NOMO-1 treated with dmso at 0.1 percent for 144 hours (cell line): ENCODE measurements around the gene MEGF6.

ENCODE experiments used
- DNase-seq: peaks from one replicate; lab custom pipeline; 2025; ENCODE audit not compliant: unreplicated experiment; lab: John Stamatoyannopoulos, UW

Gene MEGF6

DNA sequence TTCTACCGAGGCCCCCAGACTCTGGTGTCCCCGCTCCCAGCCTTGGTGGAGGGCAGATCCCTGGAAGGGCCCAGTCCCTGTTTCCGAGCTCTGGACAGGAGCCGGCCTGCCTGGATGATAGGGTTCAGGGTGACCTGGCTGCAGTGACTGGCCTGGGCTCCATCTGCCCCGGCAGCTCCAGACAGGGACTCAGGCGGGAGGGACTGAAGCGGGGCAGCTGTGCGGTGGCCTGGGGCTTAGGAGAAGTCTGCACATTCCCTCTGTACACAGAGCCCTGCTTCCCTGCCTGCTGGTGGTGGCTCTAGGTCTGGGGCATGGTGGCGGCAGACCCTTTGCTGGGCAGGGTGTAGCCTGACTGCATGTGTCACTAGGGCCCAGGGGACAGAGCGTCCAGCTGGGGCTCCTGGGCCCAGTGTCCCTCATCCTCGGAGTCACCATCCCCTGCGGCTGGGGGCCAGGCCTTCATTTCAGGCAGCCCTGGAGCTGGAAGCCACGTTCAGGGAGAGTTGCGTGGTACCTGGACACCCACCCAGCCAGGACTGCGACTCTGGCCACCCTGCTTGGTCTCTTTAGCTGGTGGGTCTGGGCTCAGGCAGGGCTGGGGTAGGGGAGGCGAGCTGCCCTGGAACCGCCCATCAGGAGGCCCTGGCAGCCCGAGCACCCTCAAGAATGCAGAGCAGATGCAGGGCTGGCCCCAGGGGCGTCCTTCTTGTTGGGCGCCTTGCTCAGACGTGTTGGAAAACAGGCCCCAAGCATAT lies 147.2 kb downstream of the MEGF6 start:
- no peak for DNase-seq

DNA sequence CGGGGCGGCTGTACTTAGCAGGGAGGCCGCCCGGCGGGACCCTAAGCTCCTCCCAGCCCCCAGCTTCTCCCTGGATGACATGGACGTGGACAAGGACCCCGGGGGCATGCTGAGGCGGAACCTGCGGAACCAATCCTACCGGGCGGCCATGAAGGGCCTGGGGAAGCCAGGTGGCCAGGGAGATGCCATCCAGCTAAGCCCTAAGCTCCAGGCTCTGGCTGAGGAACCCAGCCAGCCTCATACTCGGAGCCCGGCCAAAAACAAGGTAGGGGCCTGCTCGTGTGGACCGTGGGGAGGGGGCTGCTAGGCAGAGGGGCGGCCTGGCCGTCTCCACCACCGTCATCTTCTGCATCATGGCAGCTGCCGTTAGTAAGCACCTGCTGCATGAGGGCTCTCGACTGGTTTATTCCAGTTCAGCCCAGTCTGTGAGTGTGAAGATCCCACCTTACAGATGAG lies 147.9 kb downstream of the MEGF6 start:
- DNase-seq, result no peak

DNA sequence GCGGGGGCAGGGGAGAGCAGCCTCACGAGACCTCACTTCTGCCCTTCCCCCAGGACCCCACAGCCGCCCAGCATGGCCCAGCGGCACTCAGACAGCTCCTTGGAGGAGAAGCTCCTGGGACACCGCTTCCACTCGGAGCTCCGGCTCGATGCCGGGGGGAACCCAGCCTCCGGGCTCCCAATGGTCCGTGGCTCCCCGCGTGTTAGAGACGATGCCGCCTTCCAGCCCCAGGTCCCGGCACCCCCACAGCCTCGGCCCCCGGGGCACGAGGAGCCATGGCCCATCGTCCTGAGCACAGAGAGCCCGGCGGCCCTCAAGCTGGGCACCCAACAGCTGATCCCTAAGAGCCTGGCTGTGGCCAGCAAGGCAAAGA lies 148.3 kb downstream of the MEGF6 start:
- no peak for DNase-seq

DNA sequence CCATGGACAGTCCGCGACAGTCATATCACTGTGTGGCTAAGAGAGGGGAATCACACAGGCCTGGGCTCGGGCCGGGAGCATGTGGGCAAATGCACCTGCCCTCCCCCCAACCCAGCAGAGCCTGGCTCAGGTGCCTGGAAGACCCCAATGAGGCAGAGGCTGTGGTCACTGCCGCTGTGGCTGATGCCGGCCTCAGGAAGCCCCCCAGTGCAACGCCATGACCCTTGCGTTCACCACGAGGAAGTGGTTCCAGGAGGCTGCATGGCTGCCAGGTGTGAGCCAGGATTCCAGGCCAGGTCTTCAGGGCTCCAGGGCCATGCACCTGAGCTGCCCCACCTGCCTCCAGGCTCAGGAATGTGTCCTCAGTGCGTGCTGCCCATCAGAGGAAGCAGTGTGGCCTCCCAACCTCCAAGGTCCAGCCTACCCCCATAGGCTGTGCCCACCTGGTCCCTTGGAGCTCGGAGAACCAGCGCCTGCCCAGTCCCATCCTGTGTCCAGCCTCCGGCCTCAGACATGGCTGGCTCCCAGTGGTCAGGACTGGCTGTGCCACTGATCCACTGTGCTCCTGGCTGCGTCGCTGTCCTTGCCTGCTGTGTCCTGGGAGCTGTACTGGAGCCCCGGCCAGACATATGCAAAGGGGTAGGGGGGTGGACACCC lies 148.8 kb downstream of the MEGF6 start:
- DNase-seq, result no peak

DNA sequence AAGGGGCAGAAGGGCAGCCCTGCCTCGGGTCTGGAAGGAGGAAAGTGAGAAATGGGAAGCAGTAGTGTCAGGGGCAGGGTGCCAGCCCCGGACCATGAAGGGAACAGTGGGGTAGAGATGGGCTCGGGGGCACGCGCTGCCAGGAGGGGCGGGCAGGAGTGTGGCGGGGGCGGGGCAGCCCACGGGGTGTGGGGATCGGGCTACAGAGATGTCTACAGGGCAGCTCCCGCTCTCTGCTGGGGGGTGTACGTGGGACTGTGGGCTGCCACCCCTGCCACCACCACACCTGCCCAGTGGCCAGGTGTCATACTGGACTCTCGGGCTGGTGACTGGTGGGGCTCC lies 149.4 kb downstream of the MEGF6 start:
- no peak for DNase-seq

DNA sequence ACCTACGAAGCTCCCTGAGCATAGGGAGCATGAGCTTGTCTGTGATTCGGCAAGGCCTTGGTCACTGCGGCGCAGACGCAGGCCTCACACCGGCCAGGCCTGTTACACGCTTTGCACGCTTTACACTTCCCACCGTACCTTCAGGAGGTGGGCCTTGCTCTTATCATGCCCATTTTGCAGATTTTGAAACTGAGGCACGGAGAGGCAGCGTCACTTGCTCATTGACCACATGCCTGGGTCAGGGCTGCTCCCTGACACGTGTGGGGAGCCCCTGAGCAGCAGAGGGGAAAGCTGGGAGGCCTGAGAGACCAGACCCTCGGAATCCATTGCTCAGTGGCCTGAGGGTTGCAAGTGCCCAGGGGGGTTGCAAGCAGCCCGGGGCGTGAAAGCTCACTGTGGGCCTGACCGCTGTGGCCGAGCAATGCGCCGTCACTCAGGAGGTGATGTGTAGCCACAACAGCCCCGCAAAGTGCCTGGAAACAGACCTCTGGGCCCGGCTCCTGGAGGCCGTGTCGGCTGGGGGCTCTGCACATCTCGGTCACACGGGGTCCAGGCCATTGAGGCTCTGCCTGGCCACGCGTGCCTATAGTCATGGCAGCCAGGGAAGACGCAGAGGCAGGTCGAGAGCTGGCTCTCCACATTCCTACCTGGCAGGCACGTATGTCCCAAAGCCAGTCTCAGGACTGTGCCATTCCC lies 149.9 kb downstream of the MEGF6 start:
- DNase-seq, result no peak

DNA sequence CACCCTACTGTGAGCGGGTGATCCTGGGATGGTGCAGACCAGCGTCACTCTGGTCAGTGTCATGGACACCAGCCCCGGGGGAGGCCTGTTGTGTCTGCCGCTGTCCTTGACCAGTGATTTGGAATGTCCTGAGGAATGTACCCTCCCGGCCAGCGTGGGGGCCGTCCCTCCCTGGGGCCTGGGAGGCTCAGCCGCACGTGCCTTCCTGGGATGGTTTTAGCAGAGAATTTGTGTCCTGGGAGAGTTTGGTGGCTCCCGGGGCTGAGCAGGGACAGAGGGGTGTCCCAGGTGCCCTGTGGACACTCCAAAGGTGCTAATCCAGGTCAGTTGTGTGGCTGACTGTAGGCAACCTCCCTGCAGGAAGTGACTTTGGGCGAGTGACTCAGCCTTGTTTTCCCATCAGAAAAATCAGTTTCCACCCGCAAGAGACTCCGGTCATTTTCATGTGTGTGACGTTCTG lies 150.6 kb downstream of the MEGF6 start:
- no peak for DNase-seq

DNA sequence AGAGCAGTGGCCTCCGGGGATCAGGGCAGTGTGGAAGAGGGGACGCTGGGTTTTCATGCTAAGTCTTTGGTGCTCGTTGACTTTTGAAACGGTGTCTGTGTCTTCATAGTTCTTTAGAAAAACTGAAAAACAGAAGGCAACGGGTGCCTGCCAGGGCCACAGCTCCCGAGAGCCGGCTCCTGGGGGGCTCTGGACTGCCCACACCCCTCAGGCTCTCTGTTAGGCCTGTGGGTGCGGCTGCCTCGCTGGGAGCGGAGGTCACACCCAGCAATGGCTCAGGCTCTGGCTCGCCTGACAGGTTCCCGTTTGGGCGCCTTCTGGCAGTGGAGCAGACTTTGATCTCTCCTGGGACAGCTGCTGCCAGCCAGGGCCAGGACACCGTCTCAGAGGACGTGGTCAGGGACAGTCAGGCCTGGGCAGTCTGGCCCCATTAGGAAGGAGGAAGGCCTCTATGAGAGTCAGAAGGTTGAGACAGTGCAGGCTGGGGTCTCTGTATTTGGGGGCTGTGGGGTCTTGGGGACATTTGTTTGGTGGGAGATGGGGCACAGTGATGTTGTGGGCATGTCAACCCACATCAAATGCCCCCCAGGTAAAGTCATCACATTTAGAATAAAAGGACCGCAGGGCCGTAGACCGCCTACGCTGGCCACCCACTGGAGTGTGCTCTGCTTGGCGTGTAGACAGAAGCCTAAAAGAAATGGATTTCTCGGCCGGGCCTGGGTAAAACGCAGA lies 151.2 kb downstream of the MEGF6 start:
- DNase-seq, result no peak

DNA sequence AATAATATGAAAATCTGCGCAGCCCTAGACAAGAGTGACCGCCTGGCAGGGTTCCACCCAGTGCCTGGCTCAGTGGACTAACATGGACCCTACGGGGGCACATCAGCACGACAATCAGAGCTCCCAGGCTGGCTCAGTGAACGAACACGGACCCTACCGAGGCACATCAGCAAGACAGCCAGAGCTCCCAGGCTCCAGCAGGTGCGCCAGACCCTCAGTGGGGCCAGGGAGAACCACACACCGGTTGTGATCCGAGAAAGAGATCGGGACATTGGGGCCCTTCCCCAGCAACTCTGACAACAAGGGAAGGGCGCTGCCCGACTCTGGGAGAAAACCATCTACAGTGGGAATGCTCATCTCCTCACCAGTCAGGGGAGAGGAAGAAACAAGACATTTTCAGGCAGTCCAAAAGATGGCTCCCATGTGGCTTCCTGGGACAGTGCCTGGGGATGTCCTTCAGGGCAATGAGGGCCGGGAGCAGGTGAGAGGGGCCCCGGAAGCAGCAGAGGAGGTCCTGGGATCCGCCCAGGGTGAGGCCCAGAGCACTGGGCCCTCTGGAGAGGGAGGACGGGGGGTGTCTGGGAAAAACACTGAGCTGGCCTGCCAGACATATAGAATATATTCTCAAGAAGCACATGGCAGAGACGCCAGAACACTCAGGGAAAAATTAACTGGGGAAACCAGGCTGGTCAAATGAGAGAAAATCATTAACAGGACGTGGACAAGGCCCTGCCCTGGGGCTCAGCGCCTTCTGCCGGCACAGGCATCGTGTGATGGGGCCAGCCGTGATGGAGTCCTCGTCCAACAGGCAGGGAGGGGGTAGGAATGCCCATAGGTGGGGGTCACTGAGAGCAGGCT lies 152.0 kb downstream of the MEGF6 start:
- DNase-seq, result no peak

DNA sequence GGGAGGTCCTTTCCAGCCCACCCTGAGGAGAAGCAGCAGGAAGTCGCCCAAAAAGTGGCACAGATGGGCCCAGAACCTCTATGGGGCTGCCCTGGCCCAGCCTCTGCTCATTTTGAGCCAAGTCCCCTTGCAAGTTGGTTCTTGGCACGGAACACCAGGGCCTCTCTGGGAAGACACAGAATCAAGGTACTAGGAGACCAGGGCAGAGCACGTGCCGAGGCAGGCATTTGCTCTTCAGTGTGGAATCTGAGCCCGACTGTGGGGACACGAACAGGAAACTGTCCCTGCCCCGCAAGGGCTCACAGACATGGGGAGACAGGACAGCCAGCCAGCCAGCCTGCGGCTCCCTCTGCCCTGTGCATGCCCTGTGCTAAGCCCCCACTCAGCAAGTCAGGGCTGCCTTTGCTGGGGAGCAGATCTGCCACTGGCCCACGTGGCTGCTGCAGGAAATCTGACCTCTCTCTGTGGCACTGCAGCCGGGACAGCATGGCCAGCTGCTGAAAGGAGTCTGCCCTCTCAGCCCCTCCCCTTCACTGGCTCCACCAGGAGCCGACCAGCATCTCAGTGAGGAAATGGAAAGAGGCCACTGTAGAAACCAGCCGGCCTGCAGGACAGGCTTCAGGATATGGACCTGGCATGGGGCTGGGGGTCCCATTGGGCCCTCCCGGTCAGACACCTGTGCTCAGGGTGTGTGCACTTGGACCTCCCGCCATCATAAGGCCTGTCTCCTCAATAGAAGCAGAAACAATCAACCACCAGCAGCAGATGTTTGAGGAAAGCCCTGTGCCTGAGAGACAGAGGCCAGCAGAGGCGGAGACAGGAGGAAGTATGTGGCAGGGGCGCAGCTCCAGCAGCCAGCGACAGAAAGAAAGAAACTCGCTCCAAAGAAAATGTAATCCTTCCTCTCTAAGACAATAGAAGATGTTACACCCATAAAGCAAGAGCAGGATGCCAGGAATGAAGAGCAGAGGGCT lies 153.1 kb downstream of the MEGF6 start:
- DNase-seq, result no peak

DNA sequence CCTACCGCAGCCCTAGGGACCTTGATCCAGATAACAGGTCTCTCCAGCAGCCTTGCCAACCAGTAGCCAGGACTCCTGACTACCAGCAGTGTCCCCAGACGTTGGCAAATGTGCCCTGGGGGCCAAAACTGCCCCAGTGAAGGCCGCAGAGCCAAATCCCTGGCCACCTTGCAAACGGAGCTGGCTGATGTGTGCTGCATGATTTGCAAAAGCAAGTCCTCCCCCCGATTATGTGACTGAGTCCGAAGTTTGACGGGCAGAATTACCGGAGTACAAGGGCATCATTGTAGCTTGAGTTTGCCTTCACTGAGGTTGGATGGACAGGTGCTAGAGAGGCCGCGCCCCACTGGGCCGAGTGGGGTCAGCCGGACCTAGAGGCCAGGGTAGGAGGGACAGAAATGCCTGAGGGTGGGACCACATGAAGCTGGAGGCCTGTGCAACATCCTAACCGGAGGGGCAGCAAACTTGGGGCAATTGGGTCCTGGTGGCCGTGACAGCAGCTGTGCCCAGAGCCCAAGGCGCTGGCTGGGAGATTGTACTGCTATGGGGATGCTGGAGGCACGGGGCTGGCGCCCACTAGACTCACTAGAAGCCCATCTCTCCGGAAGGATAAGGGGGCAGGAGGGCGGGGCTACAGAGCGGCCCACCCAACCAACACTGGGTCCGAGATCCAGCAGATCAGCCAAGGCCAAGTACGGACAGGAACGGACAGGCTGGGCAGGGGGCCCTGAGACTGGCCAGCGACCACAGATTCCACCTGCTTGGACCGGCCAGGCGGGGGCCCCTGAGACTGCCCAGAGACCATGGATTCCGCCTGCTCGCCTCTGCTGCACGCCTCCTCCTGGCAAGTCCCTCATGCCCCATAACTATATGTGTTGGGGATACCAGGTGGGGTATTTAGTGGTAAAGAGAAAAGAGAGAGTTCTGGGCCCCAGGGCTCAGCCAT lies 154.1 kb downstream of the MEGF6 start:
- no peak for DNase-seq

DNA sequence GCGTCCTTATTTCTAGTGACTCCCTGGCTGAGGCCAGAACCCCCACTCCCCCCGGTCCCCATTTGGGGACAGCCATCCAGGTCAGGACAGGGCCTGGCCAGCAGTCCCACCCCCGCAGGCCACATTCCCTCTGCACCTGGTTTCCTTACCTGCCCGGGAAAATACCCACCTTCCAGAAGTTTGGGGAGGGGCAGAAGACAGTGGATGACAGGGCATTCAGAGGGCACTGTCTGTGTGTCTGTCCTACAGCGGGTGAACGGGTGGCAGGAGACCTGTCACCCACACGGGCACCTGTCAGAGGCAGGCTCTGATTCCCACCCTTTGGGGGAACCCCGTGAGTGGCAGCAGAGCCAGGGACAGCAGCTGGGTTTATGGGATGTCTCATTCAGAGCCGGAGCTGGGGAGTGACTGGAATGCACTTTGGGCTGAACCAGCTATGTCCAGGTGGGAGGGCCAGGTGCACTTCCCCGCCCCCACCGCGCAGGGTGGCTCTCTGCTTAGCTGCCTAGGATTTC lies 154.8 kb downstream of the MEGF6 start:
- DNase-seq, result no peak

DNA sequence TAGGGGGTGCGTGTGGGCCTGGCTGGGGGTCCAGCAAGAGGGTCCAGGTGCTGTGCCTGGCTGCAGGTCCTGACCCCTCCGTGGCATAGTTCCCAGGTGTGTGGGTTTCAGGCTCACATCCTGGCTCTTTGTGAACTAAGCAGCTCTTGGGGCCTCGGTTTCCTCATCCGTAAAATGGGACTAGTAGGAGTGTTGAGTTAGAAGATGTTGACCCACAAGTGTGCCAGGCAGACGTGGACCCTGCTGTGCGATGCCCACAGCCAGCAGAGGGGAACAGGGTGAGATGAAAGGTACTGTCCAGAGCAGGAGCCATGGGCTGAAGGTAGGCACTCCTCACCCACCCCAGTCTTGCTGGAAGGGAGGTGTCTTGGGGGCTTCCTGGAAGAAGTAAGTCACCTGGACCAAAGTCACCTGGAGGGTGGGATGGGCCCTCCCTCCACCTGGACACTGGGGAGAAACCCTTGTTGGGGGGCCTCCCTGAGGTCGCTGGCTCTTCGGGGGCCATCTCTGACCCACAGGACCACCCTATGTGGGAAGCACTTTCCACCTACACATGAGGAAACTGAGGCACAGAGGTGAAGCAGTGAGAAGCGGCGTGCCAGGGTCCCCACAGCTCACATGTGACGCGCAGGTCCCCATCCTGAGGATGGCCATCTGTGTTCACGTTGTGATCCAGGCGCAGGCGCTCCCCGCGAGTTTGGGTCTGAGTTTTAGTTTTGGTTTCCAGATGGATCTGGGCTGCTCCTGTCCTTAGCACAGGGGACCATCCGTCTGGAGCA lies 155.4 kb downstream of the MEGF6 start:
- no peak for DNase-seq

DNA sequence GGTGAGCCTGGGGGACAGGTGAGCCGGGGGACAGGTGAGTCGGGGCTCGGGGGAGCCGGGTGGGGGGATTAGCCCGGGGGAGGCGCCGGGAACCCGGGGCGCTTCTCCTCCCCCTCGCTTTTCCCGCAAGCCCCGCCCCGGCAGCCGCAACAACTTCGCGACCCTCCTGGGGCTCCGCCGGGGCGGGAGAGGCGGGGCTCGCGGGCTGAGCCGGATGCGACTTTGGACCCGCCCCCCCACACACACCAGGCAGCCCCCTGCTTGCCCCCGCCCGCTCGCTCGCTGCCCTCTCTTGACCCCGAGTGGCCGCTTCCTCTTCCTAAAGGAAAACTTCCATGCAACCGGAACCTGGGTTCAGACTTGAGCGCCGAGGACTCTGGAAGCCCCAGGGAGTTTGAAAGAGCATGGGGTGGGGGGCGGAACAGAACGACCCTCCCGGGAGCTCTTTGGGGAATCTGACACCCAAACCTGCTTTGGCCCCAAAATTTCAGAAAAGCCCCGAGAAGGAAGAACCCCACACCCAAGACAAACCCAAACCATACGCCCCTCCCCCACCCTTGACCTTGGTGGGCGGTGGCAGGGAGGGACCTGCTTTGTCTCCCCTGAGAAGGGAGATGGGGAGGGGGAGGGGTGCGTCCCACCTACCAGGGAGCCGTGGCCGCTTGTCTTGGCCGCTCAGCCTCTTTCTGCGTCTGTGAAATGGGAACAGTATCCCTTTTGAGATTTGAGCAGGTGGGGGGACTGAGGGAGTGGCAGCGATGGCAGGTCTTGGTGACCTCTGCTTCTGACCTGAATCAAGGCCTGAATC lies 156.3 kb downstream of the MEGF6 start:
- DNase-seq, result no peak

DNA sequence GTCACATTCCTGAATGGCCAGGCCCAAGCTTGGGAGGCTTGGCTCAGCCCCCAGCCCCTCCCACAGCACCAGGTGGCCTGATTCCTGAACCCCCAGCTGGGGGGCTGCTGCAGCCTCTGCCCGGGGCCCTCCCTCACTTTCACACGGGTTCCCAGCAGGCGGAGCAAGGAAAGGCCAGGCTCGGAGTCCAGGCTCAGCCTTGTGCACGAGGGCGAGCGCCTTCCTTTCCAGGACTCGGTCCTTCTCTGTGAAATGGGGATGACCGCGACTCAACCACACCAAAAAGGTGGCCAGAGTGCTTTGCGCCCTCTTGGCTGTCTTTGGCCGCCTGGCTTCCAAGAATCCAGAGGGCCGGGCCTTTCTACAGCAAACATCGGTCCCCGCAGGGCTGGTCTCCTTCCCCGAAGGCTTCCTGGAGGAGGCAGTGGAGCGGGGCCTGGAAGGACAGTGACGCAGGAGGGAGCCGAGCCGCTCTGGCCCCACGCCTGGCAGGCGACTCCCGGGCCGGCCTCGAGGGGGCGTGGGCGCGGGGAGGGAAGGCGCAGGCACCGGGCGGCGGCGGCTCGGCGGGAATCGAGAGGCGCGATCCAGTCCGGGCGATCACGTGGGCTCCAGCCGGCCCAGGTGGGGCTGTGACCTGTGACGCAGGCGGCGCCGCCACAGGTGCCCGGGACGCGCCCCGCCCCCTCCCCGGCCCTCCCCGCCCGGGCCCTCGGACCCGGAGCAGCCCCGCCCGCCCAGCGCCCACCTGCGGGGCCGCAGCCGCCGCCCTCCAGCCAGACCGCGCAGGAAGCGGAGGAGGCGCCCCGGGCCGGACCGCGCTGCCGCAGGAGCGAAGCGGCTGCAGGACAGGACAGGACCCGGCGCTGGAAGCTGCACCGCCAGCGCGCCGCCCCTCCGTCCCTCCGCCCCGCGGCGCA lies 157.2 kb downstream of the MEGF6 start, which contains the start of gene ARHGEF16:
ARHGEF16 (plus strand) TSS at position 775 of the 920 bp plus-strand sequence. CDS start 8,420 bp downstream, outside the sequence.
- DNase-seq, result no peak
